Neural progenitor cell (in vitro differentiated cells): Measurements from ENCODE around the gene LRRC51.

ENCODE experiments used
- EZH2 ChIP-seq: fragments of 200-600 bp; sonication (generic); IDR thresholded peaks from 2 replicates; pipeline ENCODE4 v1.6.1; 2017; ENCODE audit warnings: antibody characterized with exemption, mild to moderate bottlenecking, moderate library complexity
- EZH2phosphoT487 ChIP-seq: fragments of 200-600 bp; sonication (generic); IDR thresholded peaks from 2 replicates; pipeline ENCODE4 v1.6.1; 2017; ENCODE audit warnings: antibody characterized with exemption
- TF ChIP-seq, protein P1 (sequence below): fragments of 200-600 bp; sonication (generic); IDR thresholded peaks from 2 replicates; pipeline ENCODE4 v1.5.1; 2017; ENCODE audit warnings: antibody characterized with exemption, mild to moderate bottlenecking

DNA sequence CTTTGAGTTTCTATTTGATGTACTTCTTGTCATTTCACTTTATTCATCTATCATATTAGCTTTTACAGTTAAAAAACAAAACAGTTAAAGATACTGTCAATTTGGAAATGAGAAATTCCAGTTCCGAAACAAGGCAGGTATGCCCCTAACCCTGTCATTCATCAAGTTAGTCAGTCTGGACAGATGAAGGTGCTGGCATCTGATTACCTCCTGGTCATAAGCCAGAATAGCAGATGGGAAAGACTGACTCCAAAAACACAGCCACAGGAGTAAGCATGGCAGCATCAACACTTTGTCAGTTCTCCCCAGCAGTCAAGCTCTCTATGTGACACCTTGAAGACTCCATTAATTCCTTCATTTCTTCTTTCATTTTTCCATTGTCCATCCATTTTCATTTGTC, 4.3 kb downstream of the LRRC51 start:
- TF ChIP-seq, protein P1, sequence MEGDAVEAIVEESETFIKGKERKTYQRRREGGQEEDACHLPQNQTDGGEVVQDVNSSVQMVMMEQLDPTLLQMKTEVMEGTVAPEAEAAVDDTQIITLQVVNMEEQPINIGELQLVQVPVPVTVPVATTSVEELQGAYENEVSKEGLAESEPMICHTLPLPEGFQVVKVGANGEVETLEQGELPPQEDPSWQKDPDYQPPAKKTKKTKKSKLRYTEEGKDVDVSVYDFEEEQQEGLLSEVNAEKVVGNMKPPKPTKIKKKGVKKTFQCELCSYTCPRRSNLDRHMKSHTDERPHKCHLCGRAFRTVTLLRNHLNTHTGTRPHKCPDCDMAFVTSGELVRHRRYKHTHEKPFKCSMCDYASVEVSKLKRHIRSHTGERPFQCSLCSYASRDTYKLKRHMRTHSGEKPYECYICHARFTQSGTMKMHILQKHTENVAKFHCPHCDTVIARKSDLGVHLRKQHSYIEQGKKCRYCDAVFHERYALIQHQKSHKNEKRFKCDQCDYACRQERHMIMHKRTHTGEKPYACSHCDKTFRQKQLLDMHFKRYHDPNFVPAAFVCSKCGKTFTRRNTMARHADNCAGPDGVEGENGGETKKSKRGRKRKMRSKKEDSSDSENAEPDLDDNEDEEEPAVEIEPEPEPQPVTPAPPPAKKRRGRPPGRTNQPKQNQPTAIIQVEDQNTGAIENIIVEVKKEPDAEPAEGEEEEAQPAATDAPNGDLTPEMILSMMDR, result no peak
- no peak for TF ChIP-seq EZH2
- TF ChIP-seq EZH2phosphoT487, result no peak
